ENCODE results near the gene PLEK2.

Gene PLEK2

DNA sequence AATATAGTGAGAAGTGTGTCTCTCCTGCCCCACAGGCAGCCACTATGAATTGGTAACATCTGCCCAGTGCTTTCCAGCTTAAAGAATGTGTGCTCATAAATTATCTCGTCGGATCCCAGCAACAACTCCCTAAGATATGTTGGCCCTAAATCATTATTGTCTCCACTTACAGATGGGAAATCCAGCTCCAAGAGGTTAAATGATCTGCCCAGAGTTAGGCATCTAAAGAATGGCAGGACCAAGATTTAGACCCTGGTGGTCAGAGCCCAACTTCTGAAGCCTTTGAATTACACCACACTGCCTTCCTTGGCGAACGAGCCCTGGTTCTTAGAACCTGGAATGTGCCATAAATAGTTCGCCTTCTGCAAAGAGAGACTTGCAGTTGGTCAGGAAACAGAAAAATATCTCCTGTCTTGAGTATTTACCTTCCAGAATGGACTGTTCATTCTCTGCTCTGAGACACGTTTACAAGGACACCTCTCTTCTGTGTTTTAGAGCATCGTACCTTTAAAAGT is 20.1 kb upstream of the PLEK2 start:
- peaks cover 30 to 36% of the 10 kb centered on the region in 2 donors for H3K4me1 ChIP-seq (ENCODE audit: control insufficient read depth in 1 of 2, insufficient read depth in 2 of 2, low read length in 2 of 2)
- no peak overlapping the region for H3K9ac ChIP-seq (ENCODE audit: low read depth in 1 of 2, low read length in 2 of 2)
- H3K27ac ChIP-seq (ENCODE audit: low read depth, low read length) = no peak overlapping the region
- H3K36me3 ChIP-seq (ENCODE audit: control insufficient read depth in 1 of 2, insufficient read depth in 2 of 2, low read length in 2 of 2) = no peaks in the 10 kb centered on the region
- H3K27me3 ChIP-seq (ENCODE audit: control insufficient read depth in 1 of 2, insufficient read depth in 2 of 2, low read length in 2 of 2) = no peaks in the 10 kb centered on the region
- no peaks in the 10 kb centered on the region for H3K9me3 ChIP-seq (ENCODE audit: control insufficient read depth in 1 of 2, low read length in 2 of 2)
- H3K4me3 ChIP-seq (ENCODE audit: low read depth in 1 of 2, low read length in 2 of 2) = no peak overlapping the region

- no peak overlapping the region for H3K27ac ChIP-seq (ENCODE audit: low read depth, low read length)
- H3K9ac ChIP-seq (ENCODE audit: low read depth in 1 of 2, low read length in 2 of 2) = no peak overlapping the region
- no peaks in the 10 kb centered on the region for H3K9me3 ChIP-seq (ENCODE audit: control insufficient read depth in 1 of 2, low read length in 2 of 2)
- H3K36me3 ChIP-seq (ENCODE audit: control insufficient read depth in 1 of 2, insufficient read depth in 2 of 2, low read length in 2 of 2) = no peaks in the 10 kb centered on the region
- no peaks in the 10 kb centered on the region for H3K27me3 ChIP-seq (ENCODE audit: control insufficient read depth in 1 of 2, insufficient read depth in 2 of 2, low read length in 2 of 2)
- no peak overlapping the region for H3K4me3 ChIP-seq (ENCODE audit: low read depth in 1 of 2, low read length in 2 of 2)
- H3K4me1 ChIP-seq (ENCODE audit: control insufficient read depth in 1 of 2, insufficient read depth in 2 of 2, low read length in 2 of 2) = peaks cover 21 to 28% of the 10 kb centered on the region in 2 donors
Observed at GRCh38 chr14:67429510-67430205, 17.7 kb upstream of the PLEK2 start.

GRCh38 chr14:67428501-67429031 is 16.6 kb upstream of the PLEK2 start:
- Histone ChIP-seq H3K9me3 (ENCODE audit: control insufficient read depth in 1 of 2, low read length in 2 of 2) (no peaks in the 10 kb centered on the region), H3K27ac (ENCODE audit: low read depth, low read length) (peak overlapping the region; percentile 42)

DNA sequence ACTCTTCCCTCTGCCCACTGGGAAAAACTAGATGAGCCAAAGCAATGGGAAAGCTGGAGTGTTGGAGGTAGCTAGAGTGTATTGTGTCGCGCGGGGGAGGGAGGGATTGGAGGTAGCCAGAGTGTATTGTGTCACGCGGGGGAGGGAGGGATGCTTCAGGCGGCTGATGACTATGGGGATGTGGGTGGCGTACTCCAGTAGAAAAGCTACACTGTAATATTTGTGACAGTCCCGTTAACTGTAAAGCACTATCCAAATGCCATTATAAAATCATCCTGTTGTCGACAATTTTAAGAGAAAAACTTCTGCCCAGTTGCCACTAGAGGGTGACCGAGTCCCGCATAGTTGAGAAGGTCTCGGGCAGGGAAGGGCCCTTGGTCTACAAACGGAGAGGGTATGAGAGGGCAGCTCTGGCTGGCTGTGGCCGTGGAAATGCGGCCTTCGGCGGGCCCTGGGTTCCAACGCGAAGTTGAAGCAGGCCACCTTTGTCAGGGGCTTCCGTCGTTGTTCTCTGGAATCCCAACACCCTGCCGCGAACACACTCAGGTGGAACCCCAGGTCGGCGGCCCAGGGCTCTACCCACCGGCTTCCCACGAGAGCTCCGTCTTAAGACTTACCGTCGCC is 15.1 kb upstream of the PLEK2 start:
- H3K36me3 ChIP-seq (ENCODE audit: control insufficient read depth in 1 of 2, insufficient read depth in 2 of 2, low read length in 2 of 2) = no peaks in the 10 kb centered on the region
- H3K27me3 ChIP-seq (ENCODE audit: control insufficient read depth in 1 of 2, insufficient read depth in 2 of 2, low read length in 2 of 2) = no peaks in the 10 kb centered on the region
- peak overlapping the region in 1 of 2 donors; percentile 47 for H3K9ac ChIP-seq (ENCODE audit: low read depth in 1 of 2, low read length in 2 of 2)
- H3K9me3 ChIP-seq (ENCODE audit: control insufficient read depth in 1 of 2, low read length in 2 of 2) = no peaks in the 10 kb centered on the region
- no peak overlapping the region for H3K27ac ChIP-seq (ENCODE audit: low read depth, low read length)
- H3K4me1 ChIP-seq (ENCODE audit: control insufficient read depth in 1 of 2, insufficient read depth in 2 of 2, low read length in 2 of 2) = peaks cover 21 to 28% of the 10 kb centered on the region in 2 donors
- H3K4me3 ChIP-seq (ENCODE audit: low read depth in 1 of 2, low read length in 2 of 2) = no peak overlapping the region

More at GRCh38 chr14:67428501-67429031, 16.6 kb upstream of the PLEK2 start:
- Histone ChIP-seq H3K36me3 (ENCODE audit: control insufficient read depth in 1 of 2, insufficient read depth in 2 of 2, low read length in 2 of 2) (no peaks in the 10 kb centered on the region), H3K27me3 (ENCODE audit: control insufficient read depth in 1 of 2, insufficient read depth in 2 of 2, low read length in 2 of 2) (no peaks in the 10 kb centered on the region), H3K4me3 (ENCODE audit: low read depth in 1 of 2, low read length in 2 of 2) (peak overlapping the region in 1 of 2 donors; percentile 44), H3K4me1 (ENCODE audit: control insufficient read depth in 1 of 2, insufficient read depth in 2 of 2, low read length in 2 of 2) (peaks cover 21 to 28% of the 10 kb centered on the region in 2 donors), H3K9ac (ENCODE audit: low read depth in 1 of 2, low read length in 2 of 2) (no peak overlapping the region)

- Histone ChIP-seq H3K9ac (ENCODE audit: low read depth in 1 of 2, low read length in 2 of 2) (no peak overlapping the region), H3K4me3 (ENCODE audit: low read depth in 1 of 2, low read length in 2 of 2) (no peak overlapping the region), H3K9me3 (ENCODE audit: control insufficient read depth in 1 of 2, low read length in 2 of 2) (no peaks in the 10 kb centered on the region), H3K36me3 (ENCODE audit: control insufficient read depth in 1 of 2, insufficient read depth in 2 of 2, low read length in 2 of 2) (no peaks in the 10 kb centered on the region), H3K4me1 (ENCODE audit: control insufficient read depth in 1 of 2, insufficient read depth in 2 of 2, low read length in 2 of 2) (peaks cover 21 to 28% of the 10 kb centered on the region in 2 donors), H3K27ac (ENCODE audit: low read depth, low read length) (no peak overlapping the region), H3K27me3 (ENCODE audit: control insufficient read depth in 1 of 2, insufficient read depth in 2 of 2, low read length in 2 of 2) (no peaks in the 10 kb centered on the region)
Observed at GRCh38 chr14:67426161-67426560, 14.2 kb upstream of the PLEK2 start.

DNA sequence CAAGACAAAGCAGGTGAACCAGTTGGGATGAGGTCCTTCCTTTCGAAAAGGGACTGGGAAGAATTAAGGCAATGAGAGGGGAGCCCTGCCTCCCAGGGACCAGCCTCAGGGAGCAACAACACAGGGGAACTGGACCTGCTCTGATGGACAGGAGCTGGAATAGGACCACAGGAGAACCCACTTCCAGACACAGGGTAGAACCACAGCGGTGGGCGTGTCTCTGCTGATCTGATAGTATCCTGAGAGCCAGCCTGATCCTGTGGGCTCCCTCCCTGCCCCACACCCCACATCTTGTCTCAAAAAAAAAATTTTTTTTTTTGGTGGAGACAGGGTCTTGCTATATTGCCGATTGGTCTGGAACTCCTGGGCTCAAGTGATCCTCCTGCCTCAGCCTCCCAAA is 13.6 kb upstream of the PLEK2 start:
- peaks cover 21 to 28% of the 10 kb centered on the region in 2 donors for H3K4me1 ChIP-seq (ENCODE audit: control insufficient read depth in 1 of 2, insufficient read depth in 2 of 2, low read length in 2 of 2)
- no peak overlapping the region for H3K9ac ChIP-seq (ENCODE audit: low read depth in 1 of 2, low read length in 2 of 2)
- H3K27me3 ChIP-seq (ENCODE audit: control insufficient read depth in 1 of 2, insufficient read depth in 2 of 2, low read length in 2 of 2) = no peaks in the 10 kb centered on the region
- no peaks in the 10 kb centered on the region for H3K9me3 ChIP-seq (ENCODE audit: control insufficient read depth in 1 of 2, low read length in 2 of 2)
- H3K27ac ChIP-seq (ENCODE audit: low read depth, low read length) = no peak overlapping the region
- H3K36me3 ChIP-seq (ENCODE audit: control insufficient read depth in 1 of 2, insufficient read depth in 2 of 2, low read length in 2 of 2) = no peaks in the 10 kb centered on the region
- H3K4me3 ChIP-seq (ENCODE audit: low read depth in 1 of 2, low read length in 2 of 2) = no peak overlapping the region

- Histone ChIP-seq H3K27me3 (ENCODE audit: control insufficient read depth in 1 of 2, insufficient read depth in 2 of 2, low read length in 2 of 2) (no peaks in the 10 kb centered on the region), H3K36me3 (ENCODE audit: control insufficient read depth in 1 of 2, insufficient read depth in 2 of 2, low read length in 2 of 2) (no peaks in the 10 kb centered on the region), H3K27ac (ENCODE audit: low read depth, low read length) (no peak overlapping the region), H3K4me3 (ENCODE audit: low read depth in 1 of 2, low read length in 2 of 2) (no peak overlapping the region), H3K9me3 (ENCODE audit: control insufficient read depth in 1 of 2, low read length in 2 of 2) (no peaks in the 10 kb centered on the region), H3K4me1 (ENCODE audit: control insufficient read depth in 1 of 2, insufficient read depth in 2 of 2, low read length in 2 of 2) (peaks cover 20 to 21% of the 10 kb centered on the region in 2 donors), H3K9ac (ENCODE audit: low read depth in 1 of 2, low read length in 2 of 2) (no peak overlapping the region)
Observed at GRCh38 chr14:67424539-67424938, 12.6 kb upstream of the PLEK2 start.

DNA sequence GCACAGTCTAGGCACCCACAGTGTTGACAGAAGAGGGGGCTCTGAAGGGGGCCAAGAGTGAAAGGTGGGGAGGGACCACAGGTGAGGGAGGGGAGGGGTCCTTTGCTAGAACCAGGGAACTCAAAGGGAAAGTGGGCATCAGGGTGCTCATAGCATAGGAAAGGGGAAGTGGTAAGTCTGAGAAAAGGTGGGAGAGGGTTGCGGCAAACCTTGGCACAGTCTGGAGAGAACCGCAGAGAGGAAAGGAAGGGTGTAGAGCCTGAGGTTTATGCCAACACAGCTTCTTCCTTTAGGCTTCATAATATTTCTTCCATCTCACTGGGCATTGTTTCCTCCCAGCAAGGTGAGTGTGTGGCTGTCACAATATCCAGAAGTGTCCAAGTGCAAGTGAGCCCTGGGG is 11.5 kb upstream of the PLEK2 start:
- no peak overlapping the region for H3K4me3 ChIP-seq (ENCODE audit: low read depth in 1 of 2, low read length in 2 of 2)
- H3K27ac ChIP-seq (ENCODE audit: low read depth, low read length) = no peak overlapping the region
- no peaks in the 10 kb centered on the region for H3K36me3 ChIP-seq (ENCODE audit: control insufficient read depth in 1 of 2, insufficient read depth in 2 of 2, low read length in 2 of 2)
- peaks cover 20 to 23% of the 10 kb centered on the region in 2 donors for H3K4me1 ChIP-seq (ENCODE audit: control insufficient read depth in 1 of 2, insufficient read depth in 2 of 2, low read length in 2 of 2)
- no peak overlapping the region for H3K9ac ChIP-seq (ENCODE audit: low read depth in 1 of 2, low read length in 2 of 2)
- H3K9me3 ChIP-seq (ENCODE audit: control insufficient read depth in 1 of 2, low read length in 2 of 2) = no peaks in the 10 kb centered on the region
- no peaks in the 10 kb centered on the region for H3K27me3 ChIP-seq (ENCODE audit: control insufficient read depth in 1 of 2, insufficient read depth in 2 of 2, low read length in 2 of 2)

GRCh38 chr14:67421356-67422224 is 9.6 kb upstream of the PLEK2 start:
- Histone ChIP-seq H3K4me3 (ENCODE audit: low read depth in 1 of 2, low read length in 2 of 2) (no peak overlapping the region), H3K9ac (ENCODE audit: low read depth in 1 of 2, low read length in 2 of 2) (no peak overlapping the region), H3K9me3 (ENCODE audit: control insufficient read depth in 1 of 2, low read length in 2 of 2) (no peaks in the 10 kb centered on the region), H3K36me3 (ENCODE audit: control insufficient read depth in 1 of 2, insufficient read depth in 2 of 2, low read length in 2 of 2) (no peaks in the 10 kb centered on the region), H3K27ac (ENCODE audit: low read depth, low read length) (no peak overlapping the region), H3K27me3 (ENCODE audit: control insufficient read depth in 1 of 2, insufficient read depth in 2 of 2, low read length in 2 of 2) (no peaks in the 10 kb centered on the region), H3K4me1 (ENCODE audit: control insufficient read depth in 1 of 2, insufficient read depth in 2 of 2, low read length in 2 of 2) (peaks cover 7 to 9% of the 10 kb centered on the region in 2 donors)
